ENCODE measurements around the gene CRISPLD2.
"Not testable (repeated sequence)": the region's sequence is repeated elsewhere in the genome, so short reads cannot be mapped to it uniquely, and the experiment has no call there.

CRISPLD2 gene

GRCh38 chr16:84937196-84938005 lies 117.6 kb downstream of the CRISPLD2 start:
- H3K36me3 ChIP-seq = no peaks in the 10 kb centered on the region
- no peak for TF ChIP-seq CTCF (IDR thresholded peaks at IDR 0.05)

DNA sequence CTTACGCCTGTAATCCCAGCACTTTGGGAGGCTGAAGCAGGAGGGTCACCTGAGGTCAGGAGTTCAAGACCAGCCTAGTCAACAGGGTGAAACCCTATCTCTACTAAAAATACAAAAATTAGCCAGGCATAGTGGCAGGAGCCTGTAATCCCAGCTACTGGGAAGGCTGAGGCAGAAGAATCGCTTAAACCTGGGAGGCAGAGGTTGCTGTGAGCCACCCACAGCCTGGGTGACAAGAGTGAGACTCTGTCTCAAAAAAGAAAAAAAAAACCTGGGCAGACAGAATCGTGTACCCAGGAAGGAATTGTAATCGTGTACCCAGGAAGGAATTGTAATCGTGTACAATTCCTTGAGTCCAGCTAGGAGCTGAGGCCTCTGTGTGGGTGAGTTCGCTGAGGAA lies 118.8 kb downstream of the CRISPLD2 start:
- H3K36me3 ChIP-seq; H3K9me3 ChIP-seq; DNase-seq; intact Hi-C loops (cut with DNase I; ENCODE audit: low total_unique reads); H3K4me3 ChIP-seq; H3K27me3 ChIP-seq; H3K27ac ChIP-seq: not testable (repeated sequence)
- peaks cover 0 to 12% (median 9%) of the 10 kb centered on the region in 4 donors for H3K4me1 ChIP-seq

More at GRCh38 chr16:84937196-84938005, 117.6 kb downstream of the CRISPLD2 start:
- Histone ChIP-seq H3K4me1 (peaks cover 0 to 17% (median 12%) of the 10 kb centered on the region in 4 donors), H3K27me3 (no peaks in the 10 kb centered on the region), H3K27ac (no peak overlapping the region), H3K4me3 (no peak overlapping the region), H3K9me3 (no peaks in the 10 kb centered on the region)
- intact Hi-C loops (cut with DNase I; ENCODE audit: low total_unique reads) = no loop called here
- DNase-seq = no peak

- H3K4me1 ChIP-seq = no peaks in the 10 kb centered on the region
- no peaks in the 10 kb centered on the region for H3K36me3 ChIP-seq
- no peak overlapping the region for H3K4me3 ChIP-seq
- no peaks in the 10 kb centered on the region for H3K9me3 ChIP-seq
- no peaks in the 10 kb centered on the region for H3K27me3 ChIP-seq
- peak in 1 of 2 donors; percentile 57 for DNase-seq
- intact Hi-C loops (cut with DNase I; ENCODE audit: low total_unique reads) = no loop called here
- TF ChIP-seq CTCF (IDR thresholded peaks at IDR 0.05) = no peak
- H3K27ac ChIP-seq = no peak overlapping the region
These were observed 121.1 kb downstream of the CRISPLD2 start for GRCh38 chr16:84940670-84941551.

DNA sequence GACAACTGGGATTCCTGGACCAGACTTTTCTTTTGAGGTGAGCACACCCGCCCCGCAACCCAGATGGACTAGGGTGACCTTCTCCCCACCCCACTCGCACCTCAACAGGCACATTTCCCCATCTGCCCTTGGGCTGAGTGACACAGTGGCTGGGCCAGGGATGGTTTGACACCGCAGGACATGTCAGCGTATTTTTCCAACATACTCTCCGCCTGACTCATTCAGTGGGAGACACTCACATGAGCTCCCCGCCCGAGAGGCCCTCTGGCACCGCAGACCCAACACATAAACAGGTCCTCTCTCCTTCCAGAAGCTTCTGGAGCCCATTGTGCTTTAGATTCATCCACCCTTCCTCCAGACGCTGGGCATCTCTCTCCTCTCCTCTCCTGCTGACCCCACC lies 122.1 kb downstream of the CRISPLD2 start:
- Histone ChIP-seq H3K4me1 (no peaks in the 10 kb centered on the region), H3K4me3 (no peak overlapping the region), H3K27ac (no peak overlapping the region), H3K27me3 (no peaks in the 10 kb centered on the region), H3K36me3 (no peaks in the 10 kb centered on the region), H3K9me3 (no peaks in the 10 kb centered on the region)
- TF ChIP-seq CTCF (IDR thresholded peaks at IDR 0.05) = no peak
- intact Hi-C loops (cut with DNase I; ENCODE audit: low total_unique reads) = no loop called here
- no peak for DNase-seq

- no peaks in the 10 kb centered on the region for H3K4me1 ChIP-seq
- H3K9me3 ChIP-seq = no peaks in the 10 kb centered on the region
- intact Hi-C loops (cut with DNase I; ENCODE audit: low total_unique reads) = no loop called here
- no peak overlapping the region for H3K4me3 ChIP-seq
- H3K27ac ChIP-seq = no peak overlapping the region
- DNase-seq = no peak
- no peaks in the 10 kb centered on the region for H3K36me3 ChIP-seq
- TF ChIP-seq CTCF (IDR thresholded peaks at IDR 0.05) = no peak
- no peaks in the 10 kb centered on the region for H3K27me3 ChIP-seq
These were observed 123.0 kb downstream of the CRISPLD2 start for GRCh38 chr16:84942786-84943185.

- TF ChIP-seq CTCF (IDR thresholded peaks at IDR 0.05) = no peak
- no peaks in the 10 kb centered on the region for H3K9me3 ChIP-seq
- no peak for DNase-seq
- H3K4me1 ChIP-seq = no peaks in the 10 kb centered on the region
- H3K27me3 ChIP-seq = no peaks in the 10 kb centered on the region
- intact Hi-C loops (cut with DNase I; ENCODE audit: low total_unique reads) = no loop called here
- H3K4me3 ChIP-seq = no peak overlapping the region
- H3K27ac ChIP-seq = no peak overlapping the region
- H3K36me3 ChIP-seq = no peaks in the 10 kb centered on the region
These were observed 123.8 kb downstream of the CRISPLD2 start for GRCh38 chr16:84943620-84944019.
